Neural cell (in vitro differentiated cells): ENCODE measurements around the gene POLR1D.

Experiments
- EZH2 ChIP-seq: fragments of 200-600, 300-800 bp; shearing (Covaris generic), sonication (generic); IDR thresholded peaks from 2 replicates; pipeline ENCODE4 v1.6.1; 2014; ENCODE audit warnings: antibody characterized with exemption, low read length, borderline replicate concordance, mild to moderate bottlenecking; ENCODE audit not compliant: insufficient read depth, poor library complexity, severe bottlenecking
- POLR2AphosphoS5 ChIP-seq: IDR thresholded peaks from 2 replicates; pipeline ENCODE4 v1.6.1; 2012
- SMC3 ChIP-seq: fragments of 450-650 bp; conservative IDR thresholded peaks from 2 replicates; pipeline ENCODE4 v1.6.1; 2014; ENCODE audit warnings: antibody characterized with exemption, mild to moderate bottlenecking, moderate library complexity; ENCODE audit not compliant: poor library complexity

GRCh38 chr13:27599845-27600553 lies 21.7 kb upstream of the POLR1D start:
- no peak for TF ChIP-seq POLR2AphosphoS5
- no peak for TF ChIP-seq SMC3
- no peak for TF ChIP-seq EZH2
